ENCODE data around the gene MYH9.

MYH9 gene

GRCh38 chr22:36298118-36298517 lies 89.6 kb downstream of the MYH9 start:
- ChIA-PET CTCF (interaction anchor here (0.7 to 7.5 kb wide), 7 partner anchors 9 to 188 kb away, joined by 3 to 132 read pairs (median 6); no protein-coding TSS in a partner anchor), POLR2A (interaction anchor here (0.6 to 0.9 kb wide), 2 partner anchors 11 to 90 kb away, joined by 3 to 4 read pairs; partner anchors contain the start of gene MYH9)
- H3K36me3 ChIP-seq (ENCODE audit: control insufficient read depth in 2 of 2, insufficient read depth in 1 of 2, low read length in 2 of 2): peaks cover 24 to 99% of the 10 kb centered on the region in 2 experiments
- no peak overlapping the region for H3K4me3 ChIP-seq (ENCODE audit: low read depth, low read length)
- H3K4me1 ChIP-seq (ENCODE audit: control insufficient read depth, insufficient read depth, low read length): no peaks in the 10 kb centered on the region
- no peak for TF ChIP-seq ZSCAN23 (tag by site-specific recombination; IDR thresholded peaks at IDR 0.05)
- no peak for TF ChIP-seq ZNF777 (tag by site-specific recombination; IDR thresholded peaks at IDR 0.05; ENCODE audit: borderline replicate concordance)
- no peak for TF ChIP-seq ZNF341 (tag by site-specific recombination; IDR thresholded peaks at IDR 0.05; ENCODE audit: low read depth)
- no peak for TF ChIP-seq EGR2 (tag by site-specific recombination; IDR thresholded peaks at IDR 0.05; ENCODE audit: low read depth)
- TF ChIP-seq ZNF324 (tag by site-specific recombination; IDR thresholded peaks at IDR 0.05): no peak
- TF ChIP-seq SP3 (tag by site-specific recombination; IDR thresholded peaks at IDR 0.05): no peak
- no peak for TF ChIP-seq ZNF501 (tag by site-specific recombination; IDR thresholded peaks at IDR 0.05)
- no peak for TF ChIP-seq TCF7L2 (IDR thresholded peaks at IDR 0.05; ENCODE audit: borderline replicate concordance, low read depth, low read length)
- no peak for TF ChIP-seq ZBTB48 (tag by site-specific recombination; IDR thresholded peaks at IDR 0.05)
- no peak for TF ChIP-seq GLIS1 (tag by site-specific recombination; IDR thresholded peaks at IDR 0.05)
- TF ChIP-seq GLI2 (tag by site-specific recombination; IDR thresholded peaks at IDR 0.05; ENCODE audit: borderline replicate concordance, low read depth): no peak
- TF ChIP-seq ZNF548 (tag by site-specific recombination; IDR thresholded peaks at IDR 0.05): no peak
- no peak for TF ChIP-seq ZNF266 (tag by site-specific recombination; IDR thresholded peaks at IDR 0.05; ENCODE audit: low read depth)
- no peak for TF ChIP-seq ZNF488 (tag by site-specific recombination; IDR thresholded peaks at IDR 0.05)
- no peak overlapping the region for H3K27ac ChIP-seq (ENCODE audit: extremely low read depth, low read depth, low read length)
- H3K9me3 ChIP-seq (ENCODE audit: control insufficient read depth, insufficient read depth, low read depth, low read length): no peaks in the 10 kb centered on the region

DNA sequence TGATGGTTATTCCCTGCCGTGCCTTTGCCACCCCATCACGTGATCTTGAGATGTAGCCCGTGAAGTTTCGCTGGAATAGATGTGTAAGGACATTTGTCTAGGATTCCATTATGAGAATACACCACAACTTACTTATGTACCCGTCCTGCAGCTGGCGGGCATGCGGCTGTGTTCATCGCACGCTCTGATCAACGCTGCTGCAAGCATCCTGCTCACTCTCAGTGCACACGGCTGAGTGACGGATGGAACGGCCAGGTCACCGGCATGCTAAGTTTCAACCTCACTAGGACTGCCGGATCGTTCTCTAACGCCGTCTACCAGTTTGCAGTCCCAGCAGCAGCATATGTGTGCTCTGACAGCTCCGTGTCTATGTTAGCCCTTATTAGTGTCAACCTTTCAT lies 90.2 kb downstream of the MYH9 start:
- TF ChIP-seq ZNF776 (tag by site-specific recombination; IDR thresholded peaks at IDR 0.05; ENCODE audit: borderline replicate concordance) (no peak), ZNF341 (tag by site-specific recombination; IDR thresholded peaks at IDR 0.05; ENCODE audit: low read depth) (no peak), ZNF621 (tag by site-specific recombination; IDR thresholded peaks at IDR 0.05) (no peak), KLF10 (tag by site-specific recombination; IDR thresholded peaks at IDR 0.05) (no peak), KLF9 (tag by site-specific recombination; IDR thresholded peaks at IDR 0.05; ENCODE audit: low read depth) (no peak), ZFP69B (tag by site-specific recombination; IDR thresholded peaks at IDR 0.05) (no peak), FEZF1 (tag by site-specific recombination; IDR thresholded peaks at IDR 0.05) (no peak)
- TF ChIP-seq, protein P1, sequence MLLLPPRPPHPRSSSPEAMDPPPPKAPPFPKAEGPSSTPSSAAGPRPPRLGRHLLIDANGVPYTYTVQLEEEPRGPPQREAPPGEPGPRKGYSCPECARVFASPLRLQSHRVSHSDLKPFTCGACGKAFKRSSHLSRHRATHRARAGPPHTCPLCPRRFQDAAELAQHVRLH (tag by site-specific recombination; IDR thresholded peaks at IDR 0.05): no peak
- no peak overlapping the region for H3K27ac ChIP-seq (ENCODE audit: extremely low read depth, low read depth, low read length)
- ChIA-PET CTCF (interaction anchor here (1.3 to 7.5 kb wide), 5 partner anchors 12 to 189 kb away, joined by 3 to 132 read pairs (median 8); no protein-coding TSS in a partner anchor), POLR2A (no interaction called here)
- H3K9me3 ChIP-seq (ENCODE audit: control insufficient read depth, insufficient read depth, low read depth, low read length): no peaks in the 10 kb centered on the region
- no peak overlapping the region for H3K4me3 ChIP-seq (ENCODE audit: low read depth, low read length)
- H3K36me3 ChIP-seq (ENCODE audit: control insufficient read depth in 2 of 2, insufficient read depth in 1 of 2, low read length in 2 of 2): peaks cover 29 to 99% of the 10 kb centered on the region in 2 experiments
- H3K4me1 ChIP-seq (ENCODE audit: control insufficient read depth, insufficient read depth, low read length): no peaks in the 10 kb centered on the region

GRCh38 chr22:36296690-36297089 lies 91.1 kb downstream of the MYH9 start:
- no peaks in the 10 kb centered on the region for H3K9me3 ChIP-seq (ENCODE audit: control insufficient read depth, insufficient read depth, low read depth, low read length)
- ChIA-PET POLR2A (interaction anchor here (0.7 to 0.9 kb wide), 2 partner anchors 12 to 178 kb away, joined by 3 read pairs; no protein-coding TSS in a partner anchor), CTCF (interaction anchor here (1.1 to 6.0 kb wide), 5 partner anchors 12 to 190 kb away, joined by 3 to 47 read pairs (median 5); no protein-coding TSS in a partner anchor)
- no peak overlapping the region for H3K4me3 ChIP-seq (ENCODE audit: low read depth, low read length)
- no peak overlapping the region for H3K27ac ChIP-seq (ENCODE audit: extremely low read depth, low read depth, low read length)
- H3K4me1 ChIP-seq (ENCODE audit: control insufficient read depth, insufficient read depth, low read length): no peaks in the 10 kb centered on the region
- peaks cover 27 to 100% of the 10 kb centered on the region in 2 experiments for H3K36me3 ChIP-seq (ENCODE audit: control insufficient read depth in 2 of 2, insufficient read depth in 1 of 2, low read length in 2 of 2)
- no peak for TF ChIP-seq ZNF701 (tag by site-specific recombination; IDR thresholded peaks at IDR 0.05)
- TF ChIP-seq ZNF785 (tag by site-specific recombination; IDR thresholded peaks at IDR 0.05): no peak
- no peak for TF ChIP-seq ZNF112 (tag by site-specific recombination; IDR thresholded peaks at IDR 0.05)
- no peak for TF ChIP-seq ZEB2 (tag by site-specific recombination; IDR thresholded peaks at IDR 0.05)
- no peak for TF ChIP-seq ZNF600 (tag by site-specific recombination; IDR thresholded peaks at IDR 0.05)
- no peak for TF ChIP-seq SP2 (tag by site-specific recombination; IDR thresholded peaks at IDR 0.05)
- no peak for TF ChIP-seq ZNF274 (IDR thresholded peaks at IDR 0.05; ENCODE audit: low read length)
- no peak for TF ChIP-seq ZNF274 (tag by site-specific recombination; IDR thresholded peaks at IDR 0.05; ENCODE audit: borderline replicate concordance)
- no peak for TF ChIP-seq KLF10 (tag by site-specific recombination; IDR thresholded peaks at IDR 0.05)
- TF ChIP-seq AEBP2 (tag by site-specific recombination; IDR thresholded peaks at IDR 0.05; ENCODE audit: borderline replicate concordance): no peak

All from HEK293 (cell line).